Gastroesophageal sphincter (tissue), 3 donors: Measurements from ENCODE around the gene FGR.

Experiments
- EP300 ChIP-seq: sonication (generic); formaldehyde crosslinking; IDR thresholded peaks from one replicate; pipeline ENCODE4 v1.6.1; 2017; ENCODE audit warnings: antibody characterized with exemption, mild to moderate bottlenecking
- POLR2A ChIP-seq, 2 donors: fragments of 450-650 bp; IDR thresholded peaks; one replicate each; pipeline ENCODE4 v1.6.1; 2017; ENCODE audit warnings: antibody characterized with exemption in 2 of 2, mild to moderate bottlenecking in 2 of 2, moderate library complexity in 1 of 2
- POLR2AphosphoS5 ChIP-seq: sonication (generic); formaldehyde crosslinking; IDR thresholded peaks from one replicate; pipeline ENCODE4 v1.6.1; 2017; ENCODE audit warnings: antibody characterized with exemption
- TF ChIP-seq, protein P1 (sequence below), 4 experiments: fragments of 200-600 bp in 2 of 4; fragments of 450-650 bp in 2 of 4; sonication (generic) in 1 of 4; IDR thresholded peaks; one replicate each; pipeline ENCODE4 v1.5.1; 2017 to 2019; ENCODE audit warnings: antibody characterized with exemption in 4 of 4, mild to moderate bottlenecking in 2 of 4, moderate library complexity in 2 of 4

DNA sequence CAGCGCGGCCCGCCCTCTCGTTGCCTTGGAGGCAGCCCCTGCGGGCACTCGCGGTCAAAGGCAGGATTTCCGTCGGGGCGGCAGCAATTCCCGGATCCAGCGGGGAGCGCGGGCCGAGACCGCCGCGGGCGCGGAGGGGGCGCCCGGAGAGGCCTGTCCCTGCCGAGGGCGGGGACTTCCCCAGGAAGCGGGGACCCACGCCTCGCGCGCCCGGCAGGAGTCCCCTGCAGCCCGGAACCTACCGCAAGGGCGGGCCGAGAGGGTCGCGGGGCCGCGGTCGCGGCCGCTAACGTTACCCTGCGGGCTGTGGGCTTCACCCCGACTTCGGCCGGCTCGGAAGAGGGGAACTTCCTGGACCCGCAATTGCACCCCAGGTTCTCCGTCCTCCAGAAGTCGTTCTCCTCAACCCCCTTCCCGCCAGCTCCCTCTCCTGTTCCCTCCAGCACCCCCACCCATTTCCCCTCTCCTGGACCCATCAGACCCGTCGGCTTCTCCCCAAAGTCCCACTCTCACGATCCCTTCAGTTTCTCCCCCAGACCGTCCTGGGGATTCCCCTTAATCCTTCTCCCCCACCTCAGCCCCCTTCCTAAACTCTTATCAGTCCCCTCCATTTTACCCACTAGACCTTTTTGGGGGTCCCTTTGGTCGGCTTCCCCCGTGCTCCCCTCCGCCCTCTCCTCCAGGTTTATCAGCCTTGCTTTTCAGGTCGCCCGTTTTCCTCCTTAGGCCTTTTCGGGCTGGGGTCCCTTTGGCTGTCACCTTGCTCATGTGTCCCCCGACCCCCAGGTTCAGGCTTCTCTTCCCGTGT lies 604 bp downstream of the FGR start:
- TF ChIP-seq, protein P1, sequence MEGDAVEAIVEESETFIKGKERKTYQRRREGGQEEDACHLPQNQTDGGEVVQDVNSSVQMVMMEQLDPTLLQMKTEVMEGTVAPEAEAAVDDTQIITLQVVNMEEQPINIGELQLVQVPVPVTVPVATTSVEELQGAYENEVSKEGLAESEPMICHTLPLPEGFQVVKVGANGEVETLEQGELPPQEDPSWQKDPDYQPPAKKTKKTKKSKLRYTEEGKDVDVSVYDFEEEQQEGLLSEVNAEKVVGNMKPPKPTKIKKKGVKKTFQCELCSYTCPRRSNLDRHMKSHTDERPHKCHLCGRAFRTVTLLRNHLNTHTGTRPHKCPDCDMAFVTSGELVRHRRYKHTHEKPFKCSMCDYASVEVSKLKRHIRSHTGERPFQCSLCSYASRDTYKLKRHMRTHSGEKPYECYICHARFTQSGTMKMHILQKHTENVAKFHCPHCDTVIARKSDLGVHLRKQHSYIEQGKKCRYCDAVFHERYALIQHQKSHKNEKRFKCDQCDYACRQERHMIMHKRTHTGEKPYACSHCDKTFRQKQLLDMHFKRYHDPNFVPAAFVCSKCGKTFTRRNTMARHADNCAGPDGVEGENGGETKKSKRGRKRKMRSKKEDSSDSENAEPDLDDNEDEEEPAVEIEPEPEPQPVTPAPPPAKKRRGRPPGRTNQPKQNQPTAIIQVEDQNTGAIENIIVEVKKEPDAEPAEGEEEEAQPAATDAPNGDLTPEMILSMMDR (IDR thresholded peaks at IDR 0.05) = peak in 1 of 4 experiments; percentile 23
- TF ChIP-seq POLR2A (IDR thresholded peaks at IDR 0.05) (peak; percentile 12 to 22), POLR2AphosphoS5 (peak; percentile 23), EP300 (no peak)
